Right lobe of liver (tissue), 4 donors: Measurements from ENCODE around the gene NPIPB6.

ENCODE experiments used
- POLR2A ChIP-seq: fragments of 450-650 bp; IDR thresholded peaks from one replicate; pipeline ENCODE4 v1.6.1; 2017; ENCODE audit warnings: antibody characterized with exemption, mild to moderate bottlenecking
- TF ChIP-seq, protein P1 (sequence below), 4 donors: fragments of 200-600 bp in 3 of 4; fragments of 450-650 bp in 1 of 4; IDR thresholded peaks; one replicate each; pipeline versions ENCODE4 v1.5.1 to v1.8.0; 2016 to 2022; ENCODE audit warnings: antibody characterized with exemption in 4 of 4, mild to moderate bottlenecking in 2 of 4
- donor health status: DM: no; HTN: no; CAD: no.
- donor health status: DM: no; HTN: no; CAD: no.
- donor health status: DM: no; HTN: yes; CAD: no.

- TF ChIP-seq, protein P1, sequence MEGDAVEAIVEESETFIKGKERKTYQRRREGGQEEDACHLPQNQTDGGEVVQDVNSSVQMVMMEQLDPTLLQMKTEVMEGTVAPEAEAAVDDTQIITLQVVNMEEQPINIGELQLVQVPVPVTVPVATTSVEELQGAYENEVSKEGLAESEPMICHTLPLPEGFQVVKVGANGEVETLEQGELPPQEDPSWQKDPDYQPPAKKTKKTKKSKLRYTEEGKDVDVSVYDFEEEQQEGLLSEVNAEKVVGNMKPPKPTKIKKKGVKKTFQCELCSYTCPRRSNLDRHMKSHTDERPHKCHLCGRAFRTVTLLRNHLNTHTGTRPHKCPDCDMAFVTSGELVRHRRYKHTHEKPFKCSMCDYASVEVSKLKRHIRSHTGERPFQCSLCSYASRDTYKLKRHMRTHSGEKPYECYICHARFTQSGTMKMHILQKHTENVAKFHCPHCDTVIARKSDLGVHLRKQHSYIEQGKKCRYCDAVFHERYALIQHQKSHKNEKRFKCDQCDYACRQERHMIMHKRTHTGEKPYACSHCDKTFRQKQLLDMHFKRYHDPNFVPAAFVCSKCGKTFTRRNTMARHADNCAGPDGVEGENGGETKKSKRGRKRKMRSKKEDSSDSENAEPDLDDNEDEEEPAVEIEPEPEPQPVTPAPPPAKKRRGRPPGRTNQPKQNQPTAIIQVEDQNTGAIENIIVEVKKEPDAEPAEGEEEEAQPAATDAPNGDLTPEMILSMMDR (IDR thresholded peaks at IDR 0.05): no peak
- TF ChIP-seq POLR2A: no peak
These were observed 51.4 kb downstream of the NPIPB6 start for GRCh38 chr16:28311913-28312312.
